NK-92 treated with Interleukin-12 subunit alpha and Interleukin-12 subunit beta, amount 100 ng/mL, for 24 hours (cell line): ENCODE measurements around the gene CUL9.

ENCODE experiments used
- DNase-seq: peaks from one replicate; lab custom pipeline; 2025; lab: John Stamatoyannopoulos, UW

The CUL9 gene

DNA sequence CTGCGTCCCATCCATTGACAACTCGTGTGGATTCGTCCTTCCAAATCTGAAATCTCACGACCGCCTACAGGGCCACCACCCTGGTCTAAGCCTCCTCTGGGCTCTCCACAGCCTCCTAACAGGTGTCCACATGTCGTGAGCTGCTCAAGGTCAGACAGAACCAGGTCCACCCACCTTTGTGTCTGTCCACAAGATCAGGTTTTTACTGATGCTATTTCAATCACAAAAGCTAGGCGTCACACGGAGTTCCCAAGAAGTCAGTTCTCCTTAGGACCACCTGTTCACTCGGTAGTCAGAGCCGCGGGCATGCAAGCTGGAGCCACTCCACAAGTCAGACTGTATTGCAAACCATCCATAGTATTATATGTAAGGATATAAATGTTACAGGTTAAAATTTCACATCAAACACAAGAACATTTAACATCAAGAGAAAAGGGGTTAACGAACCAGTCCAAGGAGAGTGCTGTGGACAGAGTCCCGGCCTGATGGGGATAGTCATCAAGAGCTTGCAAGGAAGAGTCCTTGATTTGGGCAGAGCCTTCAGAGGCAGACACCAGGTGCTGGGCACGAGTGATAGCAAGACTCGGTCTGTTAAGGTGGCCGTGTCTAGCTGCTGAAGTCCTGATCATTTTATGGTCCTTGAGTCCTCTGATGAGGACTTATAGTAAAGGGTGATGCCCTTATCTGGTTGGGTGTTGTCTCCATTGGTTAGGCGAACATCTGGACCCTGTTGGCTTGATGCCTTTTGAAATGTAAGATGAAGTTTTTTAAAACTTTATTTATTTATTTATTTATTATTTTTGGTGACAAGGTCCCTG, 48.0 kb downstream of the CUL9 start:
- no peak for DNase-seq

DNA sequence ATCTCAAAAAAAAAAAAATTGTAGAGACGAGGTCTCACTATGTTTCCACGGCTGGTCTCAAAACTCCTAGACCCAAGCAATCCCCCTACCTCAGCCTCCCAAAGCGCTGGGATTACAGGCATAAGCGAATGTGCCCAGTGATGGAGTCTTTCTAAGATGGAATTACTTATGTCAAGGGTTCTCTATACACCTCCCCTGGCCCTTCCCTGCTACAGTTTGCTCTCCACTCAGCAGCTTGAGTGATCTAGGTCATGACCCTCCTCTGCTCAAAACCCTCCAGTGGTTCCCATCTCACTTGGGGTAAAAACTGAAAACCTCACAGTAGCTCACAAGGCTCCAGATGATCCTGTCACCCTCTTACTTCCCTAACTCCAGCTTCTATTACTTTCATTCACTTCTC, 49.1 kb downstream of the CUL9 start:
- DNase-seq = no peak

DNA sequence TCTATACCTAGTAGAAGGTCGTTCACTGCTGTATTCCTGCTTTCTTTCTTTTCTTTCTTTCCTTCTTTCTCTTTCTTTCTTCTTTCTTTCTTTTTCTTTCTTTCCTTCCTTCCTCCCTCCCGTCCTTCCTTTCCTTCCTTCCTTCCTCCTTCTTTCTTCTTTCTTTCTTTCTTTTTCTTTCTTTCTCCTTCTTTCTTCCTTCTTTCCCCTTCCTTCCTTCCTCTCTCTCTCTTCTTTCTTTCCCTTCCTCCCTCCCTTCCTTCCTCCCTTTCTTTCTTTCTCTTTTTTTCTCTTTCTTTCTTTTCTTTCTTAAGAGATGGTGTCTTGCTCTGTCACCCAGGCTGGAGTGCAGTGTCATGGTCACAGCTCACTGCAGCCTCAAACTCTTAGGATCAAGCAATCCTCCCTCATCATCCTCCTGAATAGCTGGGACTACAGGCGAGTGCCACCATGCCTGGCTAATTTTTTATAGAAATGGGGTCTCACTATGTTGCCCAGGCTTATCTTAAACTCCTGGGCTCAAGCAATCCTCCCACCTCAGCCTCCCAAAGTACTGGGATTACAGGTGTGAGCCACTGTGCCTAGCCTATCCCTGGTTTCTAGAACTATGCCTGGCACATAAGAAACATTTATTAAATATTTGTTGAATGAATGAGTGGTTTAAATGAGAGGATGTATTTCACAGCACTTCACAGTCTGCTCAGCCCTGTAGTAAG, 49.9 kb downstream of the CUL9 start:
- DNase-seq = no peak

DNA sequence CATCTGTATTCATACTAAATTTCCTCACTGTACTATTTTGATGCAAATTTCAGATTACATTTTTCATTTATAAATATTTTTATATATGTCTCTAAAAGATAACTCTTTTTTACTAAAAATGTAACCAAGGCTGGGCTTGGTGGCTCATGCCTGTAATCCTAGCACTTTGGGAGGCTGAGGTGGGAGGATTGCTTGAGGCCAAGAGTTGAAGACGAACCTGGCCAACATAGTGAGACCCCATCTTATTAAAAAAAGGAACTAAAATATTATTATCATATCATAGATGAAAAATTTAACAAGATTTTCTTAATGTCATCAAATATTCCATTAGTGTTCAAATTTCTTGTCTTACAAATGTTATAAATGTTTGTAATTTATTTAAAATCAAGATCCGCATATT, 53.8 kb downstream of the CUL9 start:
- DNase-seq = no peak

DNA sequence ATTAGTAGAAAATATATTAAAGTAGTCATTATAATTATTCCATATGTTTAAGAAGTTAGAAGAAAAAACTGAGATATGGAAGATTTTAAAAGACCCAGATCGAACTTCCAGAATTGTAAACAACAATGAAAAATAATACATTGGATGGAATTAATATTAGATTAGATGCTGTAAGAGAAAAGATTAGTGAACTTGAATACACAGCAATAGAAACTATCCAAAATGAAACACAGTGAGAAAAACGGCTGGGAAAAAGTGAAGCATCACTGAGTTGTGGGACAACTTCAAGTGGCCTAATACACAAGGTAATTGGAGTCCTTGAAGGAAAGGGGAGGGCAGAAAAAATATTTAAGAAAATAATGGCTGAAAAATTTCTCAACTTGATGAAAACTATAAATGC, 57.1 kb downstream of the CUL9 start:
- no peak for DNase-seq

DNA sequence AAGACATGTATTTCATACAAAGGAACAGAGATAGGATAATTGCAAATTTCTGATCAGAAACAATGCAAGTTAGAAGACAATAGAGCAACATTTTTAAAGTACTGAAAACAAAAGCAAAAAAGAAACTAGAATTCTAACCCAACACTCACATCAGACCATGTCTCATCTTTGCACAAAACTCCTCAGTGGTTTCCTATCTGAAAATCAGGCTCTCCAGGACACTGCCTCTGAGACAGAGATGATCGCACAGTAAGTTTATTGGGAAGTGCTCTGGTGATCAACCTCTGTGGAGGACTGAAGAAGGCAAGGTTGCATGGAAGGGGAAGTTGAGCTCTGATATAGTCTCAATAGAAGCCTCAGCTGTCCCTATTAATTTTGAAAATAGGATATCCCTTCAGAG, 59.0 kb downstream of the CUL9 start:
- DNase-seq = no peak

DNA sequence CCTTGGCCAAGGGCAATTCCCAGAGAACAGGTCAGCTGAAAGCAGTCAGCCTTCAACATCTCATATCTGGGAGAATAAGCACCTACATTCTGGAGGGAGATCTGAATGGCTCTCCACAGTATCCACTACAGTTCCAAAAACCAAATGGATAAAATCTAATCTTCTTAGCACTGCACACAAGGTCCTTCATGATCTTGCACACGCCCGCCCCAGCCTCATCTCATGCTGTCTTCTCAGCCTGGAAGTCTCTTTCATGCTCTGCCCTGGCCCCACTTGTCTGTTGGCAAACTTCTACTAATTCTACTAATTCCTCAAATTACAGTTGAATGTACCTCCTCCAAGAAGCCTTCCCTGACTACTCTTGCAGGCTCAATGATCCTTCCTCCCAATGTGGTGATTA, 59.5 kb downstream of the CUL9 start:
- no peak for DNase-seq

DNA sequence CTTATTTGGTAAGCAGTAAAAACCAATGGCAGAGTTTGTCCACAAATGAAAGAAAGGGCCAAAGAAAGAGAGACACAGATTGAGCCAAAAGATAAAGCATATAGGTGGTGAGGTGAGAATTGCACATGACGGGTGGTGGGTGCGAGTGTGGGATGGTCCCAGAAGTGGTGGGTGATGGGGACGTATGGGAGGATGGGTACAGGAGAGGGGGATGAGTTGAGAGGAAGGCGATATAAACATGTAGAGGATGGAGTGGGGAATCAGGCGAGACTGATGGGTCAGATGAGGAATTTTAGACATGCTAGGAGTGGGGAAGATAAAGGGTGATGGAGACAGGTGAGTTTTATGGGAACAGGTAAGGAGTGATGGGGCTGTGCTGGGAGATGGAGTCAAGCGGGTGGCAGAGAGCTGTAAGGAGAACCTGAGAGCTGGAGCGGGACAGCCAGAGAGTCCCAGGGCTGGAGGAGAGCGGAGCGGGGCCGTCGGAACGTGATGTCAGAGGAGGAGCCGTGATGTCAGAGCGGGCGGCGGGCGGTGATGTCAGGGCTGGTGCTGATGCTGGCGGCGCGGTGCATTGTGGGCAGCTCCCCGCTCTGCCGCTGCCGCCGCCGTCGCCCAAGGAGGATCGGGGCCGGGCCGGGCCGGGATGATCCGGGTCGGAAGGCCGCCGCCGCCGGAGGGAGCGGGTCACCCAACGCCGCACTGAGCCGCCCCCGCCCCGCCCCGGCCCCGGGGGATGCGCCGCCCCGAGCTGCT, 61.1 kb downstream of the CUL9 start, which contains the start of gene TTBK1:
Gene TTBK1, plus strand, starts transcription at position 574 of the 756 bp plus-strand sequence. CDS start 3,180 bp downstream, outside the sequence.
- no peak for DNase-seq

DNA sequence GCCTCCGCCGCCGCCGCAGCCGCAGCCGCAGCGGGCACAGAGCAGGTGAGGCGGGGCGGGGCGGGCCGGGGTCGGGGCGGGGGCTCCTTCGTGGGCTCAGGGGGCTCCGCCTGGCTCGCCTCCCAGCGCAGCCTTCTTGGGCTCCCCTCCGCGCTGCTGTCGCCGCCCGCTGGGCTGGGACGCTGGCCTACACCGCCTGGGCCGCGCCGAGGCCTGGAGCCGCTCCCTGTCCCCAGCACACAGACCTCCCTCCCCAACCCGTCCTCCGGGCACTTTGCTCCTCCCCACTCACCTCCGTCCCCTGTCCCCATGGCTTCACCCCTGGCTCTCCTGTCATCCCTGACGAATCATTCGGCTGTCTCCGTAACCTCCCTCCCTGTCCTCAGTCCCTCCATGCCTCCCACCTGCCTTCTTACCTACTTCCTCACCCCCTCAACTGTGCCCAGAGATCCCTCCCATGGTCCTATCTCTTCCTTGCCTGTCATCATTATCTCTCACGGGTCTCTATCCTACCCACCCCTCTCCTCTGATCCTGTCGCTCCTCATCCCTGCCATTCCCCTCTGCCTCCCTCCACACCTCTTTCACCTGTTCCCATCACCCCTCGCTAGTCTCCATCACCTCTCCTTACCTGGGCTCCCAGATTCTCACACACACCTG, 61.8 kb downstream of the CUL9 start:
- no peak for DNase-seq

DNA sequence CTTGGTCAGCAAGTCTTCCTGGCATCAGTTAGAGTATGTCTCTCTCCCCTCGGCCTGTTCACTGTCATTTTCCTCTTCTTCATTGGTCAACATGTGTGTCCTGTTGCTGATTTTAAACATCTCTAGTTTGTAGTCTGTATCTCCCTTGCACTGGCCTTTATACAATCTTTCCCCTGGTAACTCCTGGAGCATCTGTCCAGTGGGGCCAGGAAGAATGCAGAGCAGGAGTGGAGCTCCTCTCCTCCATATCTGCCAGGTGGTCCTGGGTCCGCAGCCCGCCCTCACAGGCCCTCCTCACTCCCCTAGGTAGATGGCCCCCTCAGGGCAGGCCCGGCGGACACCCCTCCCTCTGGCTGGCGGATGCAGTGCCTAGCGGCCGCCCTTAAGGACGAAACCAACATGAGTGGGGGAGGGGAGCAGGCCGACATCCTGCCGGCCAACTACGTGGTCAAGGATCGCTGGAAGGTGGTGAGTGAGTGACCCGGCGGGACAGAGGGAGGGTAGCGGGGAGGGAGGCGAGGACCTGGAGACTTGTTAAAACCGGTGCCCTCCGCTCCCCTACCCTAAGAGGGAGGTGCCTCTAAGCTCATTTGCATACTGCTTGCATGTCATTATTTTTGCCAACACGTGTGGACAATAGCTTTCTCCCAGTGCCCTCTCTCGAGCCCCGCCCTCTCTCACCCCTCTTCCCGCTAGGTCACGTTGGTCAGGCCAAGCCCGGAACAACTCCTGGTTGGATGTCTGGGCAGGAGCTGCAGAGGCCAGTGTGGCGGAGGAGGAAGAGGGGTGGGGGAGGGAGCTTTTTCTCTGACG, 64.5 kb downstream of the CUL9 start:
- no peak for DNase-seq

DNA sequence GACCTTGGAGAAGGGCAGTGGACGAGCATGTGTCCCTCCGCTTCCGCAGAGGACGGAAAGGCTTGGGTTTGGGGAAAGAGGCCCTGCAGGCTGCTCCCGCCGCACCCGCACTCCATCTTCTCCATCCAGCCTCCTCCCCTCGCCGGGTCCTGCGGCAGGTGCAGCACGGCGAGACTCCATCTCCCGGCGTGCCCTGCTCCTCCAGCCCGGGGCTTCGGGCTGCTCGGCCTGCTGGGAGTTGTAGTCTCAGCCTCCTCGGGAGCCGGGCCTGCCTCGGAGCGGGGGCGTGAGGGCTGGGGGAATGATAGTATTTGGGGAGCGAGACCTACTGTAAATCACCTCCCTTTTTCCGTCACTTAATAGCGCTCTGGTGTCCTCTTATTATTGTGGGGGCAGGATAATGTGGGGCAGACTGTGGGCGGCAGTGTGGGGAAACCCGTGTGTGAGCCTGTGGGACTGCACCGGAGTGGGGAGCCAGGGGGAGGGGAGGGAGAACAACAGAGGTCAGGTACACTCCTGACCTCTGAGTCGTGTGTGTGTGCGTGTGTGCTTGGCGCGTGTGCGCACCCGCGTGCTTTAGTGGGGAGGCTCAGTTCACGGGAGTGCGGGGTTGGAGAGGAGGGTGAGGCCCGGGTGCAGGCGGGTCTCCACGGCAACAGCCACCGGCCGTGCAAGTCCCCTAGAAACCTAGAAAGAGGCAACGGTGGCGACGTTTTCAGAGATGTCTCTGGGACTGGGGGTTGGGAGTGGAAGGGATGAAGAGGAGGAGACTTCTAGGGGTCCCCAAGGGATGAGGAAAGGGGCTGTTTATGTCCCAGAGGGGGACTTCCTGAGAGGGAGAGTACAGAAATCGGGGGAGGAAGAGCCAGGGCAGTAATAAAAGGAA, 65.4 kb downstream of the CUL9 start:
- DNase-seq = peak; percentile 70

DNA sequence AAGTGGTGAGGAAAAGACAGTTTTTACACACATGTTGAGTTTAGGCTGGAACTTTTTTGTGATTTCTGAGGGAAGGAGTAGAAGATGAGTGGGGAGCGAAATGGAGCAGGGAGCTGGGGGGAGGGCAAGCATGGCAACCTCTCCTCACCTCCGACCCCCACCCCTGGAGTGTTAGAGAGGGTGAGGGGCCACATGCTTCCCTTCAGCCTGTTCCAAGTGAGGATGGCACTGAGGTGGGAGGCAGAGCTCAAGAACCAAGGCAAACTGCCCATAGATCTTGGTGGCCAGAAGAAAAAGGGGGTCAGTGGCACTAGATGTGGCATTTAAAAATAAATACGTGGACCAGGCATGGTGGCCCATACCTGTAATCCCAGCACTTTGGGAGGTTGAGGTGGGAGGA, 66.1 kb downstream of the CUL9 start:
- DNase-seq = no peak

DNA sequence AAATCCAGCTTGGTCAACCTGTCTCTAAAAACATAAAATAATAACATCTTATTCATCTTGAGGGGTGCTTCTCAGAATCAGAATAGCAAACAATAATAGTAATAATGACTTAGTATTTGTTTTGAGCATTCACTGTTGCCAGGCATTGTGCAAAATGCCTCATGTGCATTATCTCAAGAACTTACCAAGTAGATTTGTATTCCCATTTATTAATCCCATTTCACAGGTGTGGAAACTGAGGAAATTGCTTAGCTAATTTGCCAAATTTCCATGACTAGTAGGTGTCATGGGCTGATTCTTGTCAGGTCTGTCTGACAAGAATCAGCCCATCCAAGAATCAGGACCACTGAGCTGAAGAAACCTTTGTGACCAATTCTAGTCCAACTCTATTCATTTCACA, 66.8 kb downstream of the CUL9 start:
- no peak for DNase-seq

DNA sequence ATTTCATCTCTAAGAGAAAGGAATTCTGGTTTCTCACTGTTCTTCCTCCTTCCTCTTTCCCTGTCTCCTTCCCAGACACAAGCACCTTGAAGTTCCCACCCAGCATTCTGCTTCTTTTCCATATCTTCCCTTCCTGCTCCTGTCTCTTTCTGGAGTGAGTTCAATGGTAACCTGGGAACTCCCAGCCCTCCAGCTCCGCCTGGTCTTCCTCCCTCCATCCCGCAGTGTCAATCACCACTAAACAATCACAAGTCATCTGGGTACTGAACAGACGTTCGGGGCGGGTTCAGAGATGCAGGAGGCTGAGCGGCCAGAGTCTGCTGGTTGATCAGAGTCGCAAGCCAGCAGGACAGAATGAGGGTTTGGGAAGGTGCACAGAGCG, 69.0 kb downstream of the CUL9 start:
- DNase-seq = no peak

DNA sequence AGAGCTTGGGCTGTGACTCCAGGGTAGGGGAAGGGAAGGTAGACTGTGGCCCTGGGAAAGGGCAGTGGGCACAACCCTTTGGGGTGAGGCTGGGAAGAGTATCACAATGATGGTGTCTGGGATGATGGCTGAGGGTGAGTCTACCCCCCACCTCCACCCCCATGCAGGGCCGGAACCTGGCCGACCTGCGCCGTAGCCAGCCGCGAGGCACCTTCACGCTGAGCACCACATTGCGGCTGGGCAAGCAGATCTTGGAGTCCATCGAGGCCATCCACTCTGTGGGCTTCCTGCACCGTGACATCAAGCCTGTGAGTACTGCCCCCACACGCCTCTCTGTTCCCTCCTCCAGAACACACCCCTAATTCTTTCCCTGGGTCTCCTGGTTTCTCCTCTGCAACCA, 71.4 kb downstream of the CUL9 start:
- DNase-seq = no peak

DNA sequence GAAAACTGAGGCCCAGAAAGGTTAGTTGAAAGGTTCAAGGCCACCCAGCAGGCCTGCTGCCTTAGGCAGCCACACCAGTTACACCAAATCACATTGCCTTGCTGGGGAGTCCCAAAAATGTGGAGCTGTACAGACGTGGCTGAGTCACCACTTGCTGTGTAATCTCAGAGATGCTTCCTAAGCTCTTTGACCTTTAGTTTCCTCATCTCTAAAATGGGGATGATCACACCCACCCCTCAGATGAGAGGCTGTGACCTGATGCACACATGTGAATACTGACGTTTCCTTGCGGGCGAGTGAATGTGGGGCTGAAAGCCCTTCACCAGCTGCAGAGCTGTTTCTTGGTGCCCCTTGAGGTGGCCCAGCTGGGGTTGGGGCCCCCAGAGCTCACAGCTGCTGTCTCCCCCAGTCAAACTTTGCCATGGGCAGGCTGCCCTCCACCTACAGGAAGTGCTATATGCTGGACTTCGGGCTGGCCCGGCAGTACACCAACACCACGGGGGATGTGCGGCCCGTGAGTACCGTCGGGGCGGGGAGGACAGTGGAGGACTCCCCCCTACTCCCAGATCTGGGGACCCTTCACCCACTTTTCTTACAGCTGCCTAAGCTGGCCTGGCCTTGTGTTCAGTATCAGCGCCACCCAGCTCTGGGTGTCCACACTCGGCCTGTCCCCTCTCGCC, 72.3 kb downstream of the CUL9 start:
- no peak for DNase-seq

DNA sequence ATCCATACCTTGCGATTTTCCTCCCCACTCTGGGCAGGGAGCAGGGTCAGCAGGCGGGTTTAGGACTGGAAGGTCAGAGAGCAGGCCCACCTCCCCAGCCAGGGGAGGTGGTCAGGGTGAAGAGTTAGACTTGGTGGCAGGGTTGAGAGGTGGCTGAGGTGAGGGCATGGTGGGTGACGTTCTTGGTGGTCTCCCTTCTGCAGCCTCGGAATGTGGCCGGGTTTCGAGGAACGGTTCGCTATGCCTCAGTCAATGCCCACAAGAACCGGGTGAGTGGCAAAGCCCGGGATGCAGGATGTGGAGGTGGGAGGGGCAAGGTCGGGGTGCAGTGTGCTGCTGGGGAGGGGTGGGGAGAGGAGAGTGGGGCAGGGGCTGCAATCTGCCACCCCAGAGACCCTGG, 72.8 kb downstream of the CUL9 start:
- no peak for DNase-seq

DNA sequence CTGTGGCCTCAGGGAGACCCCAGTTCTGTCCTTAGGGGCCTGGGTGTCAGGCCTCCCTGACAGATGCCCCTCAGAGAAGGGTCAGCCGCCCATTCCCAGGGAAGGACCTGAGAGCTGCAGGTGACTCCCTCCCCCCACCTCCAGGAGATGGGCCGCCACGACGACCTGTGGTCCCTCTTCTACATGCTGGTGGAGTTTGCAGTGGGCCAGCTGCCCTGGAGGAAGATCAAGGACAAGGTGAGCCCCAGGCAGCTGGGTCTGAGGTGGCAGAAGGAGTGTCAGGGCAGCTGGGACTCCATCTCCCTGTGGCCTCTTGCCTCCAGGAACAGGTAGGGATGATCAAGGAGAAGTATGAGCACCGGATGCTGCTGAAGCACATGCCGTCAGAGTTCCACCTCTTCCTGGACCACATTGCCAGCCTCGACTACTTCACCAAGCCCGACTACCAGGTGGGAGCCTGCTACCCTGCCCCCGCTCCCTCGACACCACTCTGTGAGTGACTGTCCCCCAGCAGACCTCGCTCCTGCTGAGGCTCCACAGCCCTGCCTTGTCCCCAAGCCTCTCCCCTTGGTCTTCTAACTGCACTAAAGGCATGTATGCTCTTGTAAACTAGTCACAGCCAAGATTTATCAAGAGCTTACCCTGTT, 73.5 kb downstream of the CUL9 start:
- DNase-seq = no peak

DNA sequence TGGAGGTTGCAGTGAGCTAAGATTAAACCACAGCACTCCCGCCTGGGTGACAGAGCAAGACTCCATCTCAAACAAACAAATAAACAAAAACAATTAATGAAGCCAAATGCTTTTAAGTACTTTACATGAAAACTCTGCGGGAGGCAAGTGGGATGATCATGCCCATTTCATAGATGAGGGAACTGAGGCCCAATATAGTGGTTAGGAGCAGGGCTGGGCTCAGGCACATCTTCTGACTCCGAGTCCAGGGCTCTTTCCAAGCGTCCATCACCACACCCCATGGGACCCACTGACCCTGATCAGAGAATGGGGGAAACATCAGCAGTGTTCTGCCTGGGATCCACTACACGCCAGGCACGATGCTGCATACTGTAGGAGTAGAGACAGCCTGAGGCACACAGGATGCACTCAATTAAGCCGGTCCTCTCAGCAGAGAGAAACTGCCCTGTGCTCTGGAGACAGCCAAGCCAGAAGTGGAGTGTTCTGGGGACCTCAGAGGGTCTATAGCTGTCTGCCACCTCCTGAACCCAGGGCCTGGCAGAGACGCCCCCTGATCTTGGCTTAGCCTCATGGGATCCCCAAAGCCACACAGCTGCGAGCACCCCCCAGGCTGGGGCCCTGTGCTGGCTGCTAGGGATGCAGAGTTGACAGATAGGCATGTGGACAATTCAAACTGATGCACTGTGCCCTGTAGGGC, 74.8 kb downstream of the CUL9 start:
- no peak for DNase-seq
